Breast epithelium (tissue), 3 donors: Measurements from ENCODE around the gene LIMS1.
"Not testable (repeated sequence)": the region's sequence is repeated elsewhere in the genome, so short reads cannot be mapped to it uniquely, and the experiment has no call there.

Experiments
- POLR2A ChIP-seq: fragments of 450-650 bp; IDR thresholded peaks from one replicate; pipeline ENCODE4 v1.6.1; 2016; ENCODE audit warnings: antibody characterized with exemption, mild to moderate bottlenecking, moderate library complexity
- POLR2AphosphoS5 ChIP-seq, 3 donors: sonication (generic); formaldehyde crosslinking; IDR thresholded peaks; one replicate each; pipeline ENCODE4 v1.6.1; 2017; ENCODE audit warnings: antibody characterized with exemption in 3 of 3
- TF ChIP-seq, protein P1 (sequence below), 3 donors: fragments of 450-650 bp; IDR thresholded peaks; one replicate each; pipeline ENCODE4 v1.5.1; 2016 to 2017; ENCODE audit warnings: antibody characterized with exemption in 3 of 3, mild to moderate bottlenecking in 3 of 3, moderate library complexity in 3 of 3

DNA sequence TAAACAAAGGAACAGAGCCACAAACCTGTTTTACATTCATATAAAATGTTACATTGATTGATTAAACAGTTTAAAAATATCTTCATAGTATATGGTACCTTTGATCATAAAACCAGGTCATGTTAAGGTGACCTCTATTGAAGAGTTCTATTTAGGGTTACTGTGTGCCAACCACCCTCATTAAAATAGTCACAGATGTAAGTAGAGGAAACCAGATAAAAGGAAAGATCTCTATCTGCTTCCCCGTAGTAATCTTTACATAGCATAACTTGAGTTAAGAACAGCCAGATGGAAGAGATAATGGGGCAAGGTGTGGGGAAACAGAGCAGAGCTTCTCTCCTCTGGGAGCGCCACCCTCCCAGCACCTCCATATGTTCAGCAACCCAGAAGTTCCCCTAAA is 117.2 kb downstream of the LIMS1 start:
- TF ChIP-seq, protein P1, sequence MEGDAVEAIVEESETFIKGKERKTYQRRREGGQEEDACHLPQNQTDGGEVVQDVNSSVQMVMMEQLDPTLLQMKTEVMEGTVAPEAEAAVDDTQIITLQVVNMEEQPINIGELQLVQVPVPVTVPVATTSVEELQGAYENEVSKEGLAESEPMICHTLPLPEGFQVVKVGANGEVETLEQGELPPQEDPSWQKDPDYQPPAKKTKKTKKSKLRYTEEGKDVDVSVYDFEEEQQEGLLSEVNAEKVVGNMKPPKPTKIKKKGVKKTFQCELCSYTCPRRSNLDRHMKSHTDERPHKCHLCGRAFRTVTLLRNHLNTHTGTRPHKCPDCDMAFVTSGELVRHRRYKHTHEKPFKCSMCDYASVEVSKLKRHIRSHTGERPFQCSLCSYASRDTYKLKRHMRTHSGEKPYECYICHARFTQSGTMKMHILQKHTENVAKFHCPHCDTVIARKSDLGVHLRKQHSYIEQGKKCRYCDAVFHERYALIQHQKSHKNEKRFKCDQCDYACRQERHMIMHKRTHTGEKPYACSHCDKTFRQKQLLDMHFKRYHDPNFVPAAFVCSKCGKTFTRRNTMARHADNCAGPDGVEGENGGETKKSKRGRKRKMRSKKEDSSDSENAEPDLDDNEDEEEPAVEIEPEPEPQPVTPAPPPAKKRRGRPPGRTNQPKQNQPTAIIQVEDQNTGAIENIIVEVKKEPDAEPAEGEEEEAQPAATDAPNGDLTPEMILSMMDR (IDR thresholded peaks at IDR 0.05) = not testable (repeated sequence)
- TF ChIP-seq POLR2A; POLR2AphosphoS5 (IDR thresholded peaks at IDR 0.05): not testable (repeated sequence)
